ENCODE results near the gene SEC61G. TPM values are rescaled to one million over a fixed set of nuclear protein-coding genes. Genes with fewer than 3 reads are reported as not detected.

Gene SEC61G
- total and polyA plus RNA-seq, 2 donors (not counting 1 experiment from before 2014, with no cell fraction given): 23.6 to 60.9 TPM

DNA sequence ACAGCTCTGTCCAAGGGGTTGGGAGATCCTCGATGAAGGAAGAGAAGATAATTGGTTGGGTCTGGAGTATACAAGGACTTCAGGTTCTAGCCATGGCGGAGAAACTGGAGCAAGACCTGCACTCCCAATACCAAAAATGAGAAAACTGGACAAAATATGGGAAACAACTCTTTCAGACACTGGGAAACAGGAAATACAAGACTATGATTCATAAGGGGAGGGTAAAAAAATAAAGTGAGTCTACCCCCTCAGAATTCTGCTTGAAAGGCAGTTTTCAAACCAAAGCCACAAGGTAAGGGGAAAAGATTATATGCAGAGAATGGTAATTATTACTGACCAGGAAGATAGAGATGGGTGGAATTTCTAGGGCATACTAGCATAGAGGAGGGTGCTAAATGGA, 10.2 kb upstream of the SEC61G start:
- Histone ChIP-seq H3K36me3 (replicated peaks in 1 of 2; ENCODE audit: control extremely low read depth in 1 of 2, control insufficient read depth in 1 of 2, extremely low read depth in 1 of 2, insufficient read depth in 2 of 2, low read length in 1 of 2) (no peaks in the 10 kb centered on the region), H3K4me2 (replicated peaks; ENCODE audit: low read depth, low read length, poor library complexity, severe bottlenecking) (no peak overlapping the region), H4K20me1 (ENCODE audit: control insufficient read depth, insufficient read depth, low read length, poor library complexity, severe bottlenecking) (no peaks in the 10 kb centered on the region), H3K9ac (ENCODE audit: low read length) (no peak overlapping the region), H3K4me1 (ENCODE audit: control insufficient read depth in 2 of 2, insufficient read depth in 2 of 2, low read length in 2 of 2) (no peaks in the 10 kb centered on the region), H2AFZ (ENCODE audit: insufficient read depth, low read depth, low read length, poor library complexity, severe bottlenecking) (no peak overlapping the region), H3K9me3 (ENCODE audit: control extremely low read depth in 1 of 3, control insufficient read depth in 2 of 3, insufficient read depth in 1 of 3, low read length in 2 of 3) (peaks cover 0 to 2% (median 0%) of the 10 kb centered on the region in 3 donors), H3K79me2 (ENCODE audit: control insufficient read depth, insufficient read depth, low read length) (no peaks in the 10 kb centered on the region), H3K4me3 (ENCODE audit: control extremely low read depth in 1 of 5, extremely low read depth in 1 of 5, insufficient read depth in 1 of 5, low read depth in 2 of 5, low read length in 4 of 5) (no peak overlapping the region), H3K27me3 (replicated peaks in 1 of 4; ENCODE audit: control extremely low read depth in 1 of 4, control insufficient read depth in 3 of 4, insufficient read depth in 4 of 4, low read length in 3 of 4) (peaks cover 0 to 20% (median 13%) of the 10 kb centered on the region in 4 experiments), H3K27ac (ENCODE audit: low read length in 2 of 2) (no peak overlapping the region)
- Mint-ChIP-seq H3K9me3 (ENCODE audit: insufficient read depth) (no peaks in the 10 kb centered on the region), H3K27me3 (peaks cover 42% of the 10 kb centered on the region), H3K27ac (no peak overlapping the region), H3K4me3 (no peak overlapping the region), H3K4me1 (peaks cover 8% of the 10 kb centered on the region)
- POLR2A ChIA-PET: no interaction called here
- no peak for TF ChIP-seq EZH2 (IDR thresholded peaks at IDR 0.05; ENCODE audit: borderline replicate concordance, insufficient read depth, low read depth, low read length, poor library complexity, severe bottlenecking)
- TF ChIP-seq, protein P1, sequence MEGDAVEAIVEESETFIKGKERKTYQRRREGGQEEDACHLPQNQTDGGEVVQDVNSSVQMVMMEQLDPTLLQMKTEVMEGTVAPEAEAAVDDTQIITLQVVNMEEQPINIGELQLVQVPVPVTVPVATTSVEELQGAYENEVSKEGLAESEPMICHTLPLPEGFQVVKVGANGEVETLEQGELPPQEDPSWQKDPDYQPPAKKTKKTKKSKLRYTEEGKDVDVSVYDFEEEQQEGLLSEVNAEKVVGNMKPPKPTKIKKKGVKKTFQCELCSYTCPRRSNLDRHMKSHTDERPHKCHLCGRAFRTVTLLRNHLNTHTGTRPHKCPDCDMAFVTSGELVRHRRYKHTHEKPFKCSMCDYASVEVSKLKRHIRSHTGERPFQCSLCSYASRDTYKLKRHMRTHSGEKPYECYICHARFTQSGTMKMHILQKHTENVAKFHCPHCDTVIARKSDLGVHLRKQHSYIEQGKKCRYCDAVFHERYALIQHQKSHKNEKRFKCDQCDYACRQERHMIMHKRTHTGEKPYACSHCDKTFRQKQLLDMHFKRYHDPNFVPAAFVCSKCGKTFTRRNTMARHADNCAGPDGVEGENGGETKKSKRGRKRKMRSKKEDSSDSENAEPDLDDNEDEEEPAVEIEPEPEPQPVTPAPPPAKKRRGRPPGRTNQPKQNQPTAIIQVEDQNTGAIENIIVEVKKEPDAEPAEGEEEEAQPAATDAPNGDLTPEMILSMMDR (IDR thresholded peaks at IDR 0.05): no peak
- CTCF ChIA-PET: interaction anchor here (1.2 to 4.2 kb wide), 2 partner anchors 10 to 486 kb away, joined by 3 to 24 read pairs; partner anchors contain the start of gene SEC61G
- DNase-seq (no peak), ATAC-seq (ENCODE audit: low read depth) (no peak)
- WGBS (ENCODE audit: insufficient coverage): no CpG with 5 or more reads among the region's 2 CpGs
- intact Hi-C loops (cut with micrococcal nuclease): no loop called here

DNA sequence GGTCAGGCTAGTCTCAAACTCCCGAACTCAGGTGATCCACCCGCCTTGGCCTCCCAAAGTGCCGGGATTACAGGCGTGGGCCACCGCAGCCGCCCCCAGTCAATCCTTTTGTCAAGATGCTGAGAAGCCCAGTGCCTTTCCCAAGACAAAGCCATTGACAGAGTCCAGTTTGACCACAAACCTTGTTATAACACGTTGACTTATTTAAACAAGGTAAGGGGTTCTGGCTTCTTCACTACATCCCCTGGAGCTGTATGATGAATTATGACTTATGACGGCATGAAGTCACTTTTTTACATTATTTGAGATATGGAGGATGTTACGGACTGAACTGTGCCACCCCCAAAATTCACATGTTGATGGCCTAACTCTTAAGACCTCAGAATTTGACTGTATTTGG, 5.8 kb upstream of the SEC61G start:
- no peaks in the 10 kb centered on the region for H4K20me1 ChIP-seq (ENCODE audit: control insufficient read depth, insufficient read depth, low read length, poor library complexity, severe bottlenecking)
- no peaks in the 10 kb centered on the region for H3K9me3 Mint-ChIP-seq (ENCODE audit: insufficient read depth)
- H3K27me3 ChIP-seq (replicated peaks in 1 of 4; ENCODE audit: control extremely low read depth in 1 of 4, control insufficient read depth in 3 of 4, insufficient read depth in 4 of 4, low read length in 3 of 4): peaks cover 0 to 13% (median 9%) of the 10 kb centered on the region in 4 experiments
- no peak overlapping the region for H3K4me3 ChIP-seq (ENCODE audit: control extremely low read depth in 1 of 5, extremely low read depth in 1 of 5, insufficient read depth in 1 of 5, low read depth in 2 of 5, low read length in 4 of 5)
- ChIA-PET POLR2A (no interaction called here), CTCF (no interaction called here)
- no peak overlapping the region for H3K4me3 Mint-ChIP-seq
- no peak for ATAC-seq (ENCODE audit: low read depth)
- peaks cover 7% of the 10 kb centered on the region for H3K4me1 Mint-ChIP-seq
- peaks cover 28% of the 10 kb centered on the region for H3K27me3 Mint-ChIP-seq
- no peaks in the 10 kb centered on the region for H3K36me3 ChIP-seq (replicated peaks in 1 of 2; ENCODE audit: control extremely low read depth in 1 of 2, control insufficient read depth in 1 of 2, extremely low read depth in 1 of 2, insufficient read depth in 2 of 2, low read length in 1 of 2)
- DNase-seq: no peak
- no peak overlapping the region for H3K27ac ChIP-seq (ENCODE audit: low read length in 2 of 2)
- H3K27ac Mint-ChIP-seq: no peak overlapping the region
- intact Hi-C loops (cut with micrococcal nuclease): no loop called here
- H2AFZ ChIP-seq (ENCODE audit: insufficient read depth, low read depth, low read length, poor library complexity, severe bottlenecking): no peak overlapping the region
- TF ChIP-seq EZH2 (IDR thresholded peaks at IDR 0.05; ENCODE audit: borderline replicate concordance, insufficient read depth, low read depth, low read length, poor library complexity, severe bottlenecking): no peak
- TF ChIP-seq, protein P1 (IDR thresholded peaks at IDR 0.05): no peak
- no peak overlapping the region for H3K9ac ChIP-seq (ENCODE audit: low read length)
- no peaks in the 10 kb centered on the region for H3K79me2 ChIP-seq (ENCODE audit: control insufficient read depth, insufficient read depth, low read length)
- 98% methylated on average over 6 of the region's 9 CpGs for WGBS (ENCODE audit: insufficient coverage)
- H3K9me3 ChIP-seq (ENCODE audit: control extremely low read depth in 1 of 3, control insufficient read depth in 2 of 3, insufficient read depth in 1 of 3, low read length in 2 of 3): no peaks in the 10 kb centered on the region
- no peak overlapping the region for H3K4me2 ChIP-seq (replicated peaks; ENCODE audit: low read depth, low read length, poor library complexity, severe bottlenecking)
- peaks cover 0 to 3% of the 10 kb centered on the region in 2 donors for H3K4me1 ChIP-seq (ENCODE audit: control insufficient read depth in 2 of 2, insufficient read depth in 2 of 2, low read length in 2 of 2)
